Measurements from ENCODE around the gene PCDHA5. TPM values are rescaled to one million over a fixed set of nuclear protein-coding genes. Genes with fewer than 3 reads are reported as not detected.

PCDHA5 gene
- total and polyA plus RNA-seq, 10 of the 15 experiments (the other 5 are each of a cell fraction or from before 2014, with no cell fraction given) = under 0.01 TPM; not detected in 9

GRCh38 chr5:140780512-140780911, 40.9 kb upstream of the PCDHA5 start:
- no peak for ATAC-seq
- BruUV-seq (replicated peaks) = no TSS peak
- RAD21 ChIA-PET (ENCODE audit: unreplicated experiment) = no interaction called here

More at GRCh38 chr5:140780512-140780911, 40.9 kb upstream of the PCDHA5 start:
- POLR2A ChIA-PET = no interaction called here
- Histone ChIP-seq H3K4me1 (ENCODE audit: control insufficient read depth, insufficient read depth, low read length) (no peaks in the 10 kb centered on the region), H2AFZ (ENCODE audit: control insufficient read depth, low read depth, low read length) (no peak overlapping the region), H3K4me3 (no peak overlapping the region), H3K27ac (ENCODE audit: control insufficient read depth, insufficient read depth) (no peak overlapping the region), H3K9me3 (replicated peaks; ENCODE audit: control insufficient read depth, insufficient read depth, low read length) (no peaks in the 10 kb centered on the region; the same call in 2 of the 3 replicates), H3K79me2 (ENCODE audit: control insufficient read depth, insufficient read depth, low read length) (no peaks in the 10 kb centered on the region), H4K20me1 (ENCODE audit: control insufficient read depth, insufficient read depth) (no peaks in the 10 kb centered on the region), H3K4me2 (ENCODE audit: control insufficient read depth, insufficient read depth) (no peak overlapping the region), H3K36me3 (ENCODE audit: control insufficient read depth in 2 of 2, insufficient read depth in 2 of 2, low read length in 1 of 2) (no peaks in the 10 kb centered on the region), H3K27me3 (replicated peaks in 1 of 2; ENCODE audit: control insufficient read depth in 2 of 2, insufficient read depth in 2 of 2, low read length in 1 of 2) (no peaks in the 10 kb centered on the region), H3K9ac (ENCODE audit: control insufficient read depth, insufficient read depth, low read length) (no peak overlapping the region)
- no peak for DNase-seq (ENCODE audit: low read depth, low spot score)
- TF ChIP-seq IKZF2 (IDR thresholded peaks at IDR 0.05) (no peak), KDM1A (IDR thresholded peaks at IDR 0.05; ENCODE audit: borderline replicate concordance) (no peak), ZNF207 (IDR thresholded peaks at IDR 0.05; ENCODE audit: borderline replicate concordance) (no peak), EP300 (IDR thresholded peaks at IDR 0.05; ENCODE audit: borderline replicate concordance in 1 of 2, control insufficient read depth in 1 of 2, low read depth in 2 of 2, low read length in 2 of 2) (no peak), CHD1 (IDR thresholded peaks at IDR 0.05; ENCODE audit: low read depth, low read length) (no peak), REST (IDR thresholded peaks at IDR 0.05; ENCODE audit: low read depth, low read length) (no peak), JUNB (IDR thresholded peaks at IDR 0.05) (no peak), SUZ12 (IDR thresholded peaks at IDR 0.05; ENCODE audit: unreplicated experiment) (no peak), ZNF274 (IDR thresholded peaks at IDR 0.05; ENCODE audit: insufficient read depth, insufficient read length) (no peak), POLR2A (IDR thresholded peaks at IDR 0.05; ENCODE audit: low read depth, low read length) (no peak), CBFB (IDR thresholded peaks at IDR 0.05; ENCODE audit: low read depth) (no peak), STAT1 (conservative IDR thresholded peaks at IDR 0.05) (no peak), IRF4 (IDR thresholded peaks at IDR 0.05; ENCODE audit: low read depth, low read length) (no peak), CHD4 (IDR thresholded peaks at IDR 0.05) (no peak), E2F8 (IDR thresholded peaks at IDR 0.05; ENCODE audit: low read depth, partially characterized antibody) (no peak), CEBPB (IDR thresholded peaks at IDR 0.05; ENCODE audit: borderline replicate concordance in 1 of 2, low read depth in 2 of 2, low read length in 2 of 2) (no peak), HDAC2 (IDR thresholded peaks at IDR 0.05) (no peak), RBBP5 (conservative IDR thresholded peaks at IDR 0.05) (no peak)
- intact Hi-C loops (cut with micrococcal nuclease; ENCODE audit: unreplicated experiment) = no loop called here
- FAIRE-seq = no peak
- WGBS (ENCODE audit: insufficient coverage, insufficient replicate concordance, low lambda C conversion rate, missing lambda C conversion rate) = 57% methylated on average over 1 of the region's 1 CpG
- CTCF ChIA-PET = no interaction called here
- in situ Hi-C loops (cut with MboI) = no loop called here
- SMC1A ChIA-PET (ENCODE audit: uncharacterized antibody, unreplicated experiment) = no interaction called here
